SH-SY5Y (cell line): ENCODE measurements around the gene GRID2.

Experiments
- GATA2 ChIP-seq: IDR thresholded peaks from 2 replicates; pipeline ENCODE4 v1.6.1; 2011; ENCODE audit warnings: mild to moderate bottlenecking, low read depth, low read length
- GATA3 ChIP-seq: IDR thresholded peaks from 2 replicates; pipeline ENCODE4 v1.6.1; 2011; ENCODE audit warnings: low read depth, mild to moderate bottlenecking, low read length, moderate library complexity

GRCh38 chr4:93814722-93815121, 1511.0 kb downstream of the GRID2 start:
- TF ChIP-seq GATA2 (no peak), GATA3 (no peak)
